Measurements from ENCODE around the gene EYA2.
A peak's percentile ranks its signal among the peaks of the same experiment; 100 is the strongest.
"Not testable (repeated sequence)": the region's sequence is repeated elsewhere in the genome, so short reads cannot be mapped to it uniquely, and the experiment has no call there.

Gene EYA2

DNA sequence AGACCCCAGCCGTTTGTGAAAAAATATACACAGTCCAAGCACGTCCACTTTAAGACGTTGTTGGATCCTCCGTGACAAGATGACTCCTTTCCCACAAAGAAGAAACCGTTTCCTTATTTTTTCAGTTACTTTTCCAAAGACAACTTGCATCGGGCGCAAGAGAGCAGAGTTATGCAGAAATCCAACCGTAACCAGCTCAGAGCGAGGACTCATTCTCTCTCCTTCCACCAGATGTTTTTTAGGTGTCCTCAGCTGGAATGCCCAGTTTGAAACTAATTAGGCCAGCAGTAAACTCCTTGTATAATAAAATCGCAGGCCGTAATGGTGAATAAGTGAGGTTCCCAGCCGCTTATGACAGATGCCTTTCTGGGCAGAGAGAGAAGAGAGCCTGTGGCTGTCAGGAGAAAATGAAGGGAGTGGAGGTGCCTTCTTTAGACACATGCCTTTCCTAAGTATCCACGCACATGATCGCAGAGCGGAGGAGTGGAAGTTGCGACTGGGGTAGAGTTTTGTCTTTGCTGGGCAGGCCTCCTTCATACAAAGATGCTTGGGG is 2.8 kb downstream of the EYA2 start:
- DNase-seq: peak; percentile 49

DNA sequence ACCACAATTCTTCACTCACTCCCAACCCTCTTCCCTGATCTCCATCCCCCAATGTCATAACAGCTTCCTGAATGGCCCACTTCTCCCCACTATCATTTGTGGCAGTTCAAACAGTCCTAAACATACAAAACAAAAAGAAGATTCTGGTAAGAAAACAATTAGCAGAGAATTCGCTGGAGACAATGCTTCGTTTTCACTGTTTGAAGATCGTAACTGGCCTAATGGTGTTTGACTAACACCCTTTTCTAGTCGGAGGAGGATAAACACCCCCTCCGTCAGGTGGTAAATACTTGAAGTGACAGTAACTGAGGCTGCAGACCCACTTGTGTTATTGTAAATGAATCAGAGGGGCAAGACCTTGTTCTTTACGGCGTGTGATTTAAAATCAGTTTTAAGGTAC is 3.8 kb downstream of the EYA2 start:
- no peak for DNase-seq

GRCh38 chr20:46899621-46900020 is 5.0 kb downstream of the EYA2 start:
- no peak for DNase-seq

GRCh38 chr20:46900086-46900485 is 5.4 kb downstream of the EYA2 start:
- DNase-seq: no peak

DNA sequence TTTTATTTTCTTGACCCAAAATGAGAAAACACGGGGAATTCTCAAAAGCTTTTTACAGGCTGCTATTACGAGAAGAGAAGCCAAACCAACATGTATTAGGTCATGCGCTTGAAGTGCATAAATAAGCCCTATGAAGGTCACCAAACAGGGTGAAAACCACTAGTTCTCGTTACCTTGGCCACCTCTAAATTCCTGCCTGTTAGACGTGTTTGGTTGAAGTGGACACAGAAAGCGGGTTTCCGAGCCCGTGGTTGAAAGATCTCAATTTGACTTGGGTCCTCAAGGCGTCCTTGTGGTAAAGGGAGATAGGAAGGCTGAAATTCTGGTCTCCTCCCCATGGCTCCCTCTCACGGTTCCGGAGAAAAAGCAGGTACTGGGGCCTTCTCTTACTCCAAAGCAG is 6.2 kb downstream of the EYA2 start:
- DNase-seq: no peak

- no peak for DNase-seq
Observed at GRCh38 chr20:46901638-46902037, 7.0 kb downstream of the EYA2 start.

DNA sequence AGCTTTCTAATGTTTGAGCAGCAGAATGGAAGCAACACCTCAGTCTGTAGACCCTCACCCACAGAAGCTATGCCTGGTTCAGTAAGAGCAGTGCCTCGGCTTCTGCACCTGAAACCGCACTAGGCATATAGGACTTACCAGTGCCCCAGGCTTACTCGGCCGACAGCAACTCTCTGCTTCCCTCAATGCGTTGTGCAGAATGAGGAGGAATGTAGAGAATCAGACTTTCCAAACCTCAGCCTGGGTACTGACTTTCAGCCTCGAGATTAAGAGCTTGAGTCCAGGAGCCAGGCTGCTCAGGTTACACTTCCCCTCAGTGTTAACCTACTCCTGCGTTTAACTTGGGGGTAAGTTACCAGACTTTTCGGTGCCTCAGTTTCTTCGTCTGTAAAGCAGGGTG is 8.6 kb downstream of the EYA2 start:
- DNase-seq: no peak

GRCh38 chr20:46903937-46904336 is 9.3 kb downstream of the EYA2 start:
- no peak for DNase-seq

GRCh38 chr20:46905364-46906125 is 10.9 kb downstream of the EYA2 start:
- no peak for DNase-seq

- no peak for DNase-seq
Observed at GRCh38 chr20:46913329-46914044, 18.8 kb downstream of the EYA2 start.

- DNase-seq: no peak
Observed at GRCh38 chr20:46914789-46915379, 20.2 kb downstream of the EYA2 start.

GRCh38 chr20:46915575-46916257 is 21.1 kb downstream of the EYA2 start:
- no peak for DNase-seq

DNA sequence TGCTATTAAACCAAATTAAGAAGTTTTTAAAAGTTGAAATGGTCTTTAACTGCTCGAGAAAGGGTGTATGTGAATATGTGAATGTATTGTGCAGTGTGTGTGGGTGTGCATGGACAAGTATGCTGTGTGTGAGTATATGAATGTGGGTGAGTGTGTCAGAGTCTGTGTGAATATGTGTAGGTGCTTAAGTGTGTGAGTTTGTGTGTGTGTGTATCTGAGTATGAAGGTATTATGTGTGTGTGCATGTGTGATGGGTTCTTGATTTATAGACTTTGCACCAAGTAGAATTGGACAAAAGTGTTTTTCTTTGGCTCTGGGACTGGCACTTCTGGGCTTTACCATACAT is 21.6 kb downstream of the EYA2 start:
- no peak for DNase-seq

GRCh38 chr20:46917155-46917554 is 22.5 kb downstream of the EYA2 start:
- DNase-seq: no peak

DNA sequence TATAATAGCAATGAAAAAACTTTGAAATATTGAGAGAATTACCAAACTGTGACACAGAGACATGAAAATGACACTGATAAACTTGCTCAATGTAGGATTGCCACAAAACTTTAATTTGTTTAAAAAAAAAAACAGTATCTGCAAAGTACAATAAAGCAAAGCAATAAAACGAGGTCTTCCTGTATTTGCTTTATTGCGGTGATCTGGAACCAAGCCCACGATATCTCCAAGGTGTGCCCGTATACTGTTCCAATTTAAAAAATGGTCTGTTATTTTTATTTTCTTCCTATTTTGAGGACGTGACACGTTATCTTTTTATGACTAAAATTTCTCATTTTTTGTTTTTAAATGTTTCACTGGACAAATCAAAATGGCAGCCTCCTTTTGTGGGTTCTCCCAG is 25.5 kb downstream of the EYA2 start:
- DNase-seq: no peak

DNA sequence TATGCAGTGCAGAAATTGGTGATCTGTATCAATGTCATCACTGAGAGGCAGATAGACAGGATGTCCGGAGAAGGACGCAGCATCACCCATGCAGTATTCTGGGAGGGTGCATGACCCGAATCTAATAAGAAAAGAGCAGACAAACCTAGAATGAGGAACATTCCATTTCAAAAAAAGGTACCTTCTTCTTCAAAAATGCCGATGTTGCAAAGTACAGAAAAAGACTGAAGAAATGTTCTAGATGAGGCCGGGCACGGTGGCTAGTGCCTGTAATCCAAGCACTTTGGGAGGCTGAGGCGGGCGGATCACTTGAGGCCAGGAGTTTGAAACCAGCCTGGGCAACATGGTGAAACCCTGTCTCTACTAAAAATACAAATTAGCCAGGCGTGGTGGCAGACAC is 28.2 kb downstream of the EYA2 start:
- not testable (repeated sequence) for DNase-seq

DNA sequence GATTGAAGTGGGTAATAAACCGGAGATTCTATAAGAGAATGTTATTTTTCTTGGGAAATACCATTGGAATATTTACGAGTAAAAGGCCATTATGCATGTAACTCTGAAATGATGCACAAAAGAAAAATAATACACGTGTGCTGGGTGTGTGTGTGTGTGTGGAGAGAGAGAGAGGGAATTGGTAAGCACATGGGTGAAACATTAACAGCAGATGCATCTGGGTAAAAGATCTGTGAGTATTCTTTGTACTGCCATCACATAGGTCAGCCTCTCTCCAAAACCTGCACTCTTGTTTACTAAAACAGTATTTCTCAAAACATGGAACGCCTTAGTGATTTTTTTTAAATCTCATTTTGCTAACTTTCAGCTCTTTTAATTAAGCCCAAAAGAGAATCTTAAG is 28.9 kb downstream of the EYA2 start:
- no peak for DNase-seq

DNA sequence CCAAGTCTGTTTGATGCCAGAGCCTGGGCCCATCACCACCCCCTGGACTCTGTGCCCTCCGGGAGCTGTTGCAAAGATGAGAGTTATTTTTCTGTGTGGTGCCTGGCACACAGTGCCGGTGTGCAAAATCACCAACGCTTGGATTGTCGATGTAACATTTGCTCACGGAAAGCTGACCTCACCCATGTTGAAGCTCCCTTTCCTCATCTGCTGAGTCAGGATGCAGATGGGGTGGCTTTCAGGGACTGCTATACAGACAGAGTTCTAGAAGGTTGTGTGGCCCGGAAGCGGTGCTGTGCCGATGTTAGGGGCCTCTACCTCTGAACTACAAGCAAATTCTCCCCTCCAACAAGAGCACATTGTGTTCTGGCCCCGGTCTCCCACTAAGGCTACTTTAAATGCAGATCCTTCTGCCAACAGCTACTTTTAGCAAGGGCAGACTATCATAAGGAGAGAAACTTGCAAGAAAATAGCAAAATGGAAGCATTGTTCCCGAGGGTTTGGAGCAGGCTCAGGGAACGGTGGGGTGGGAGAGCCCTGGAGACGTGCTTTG is 34.0 kb downstream of the EYA2 start:
- DNase-seq: no peak

DNA sequence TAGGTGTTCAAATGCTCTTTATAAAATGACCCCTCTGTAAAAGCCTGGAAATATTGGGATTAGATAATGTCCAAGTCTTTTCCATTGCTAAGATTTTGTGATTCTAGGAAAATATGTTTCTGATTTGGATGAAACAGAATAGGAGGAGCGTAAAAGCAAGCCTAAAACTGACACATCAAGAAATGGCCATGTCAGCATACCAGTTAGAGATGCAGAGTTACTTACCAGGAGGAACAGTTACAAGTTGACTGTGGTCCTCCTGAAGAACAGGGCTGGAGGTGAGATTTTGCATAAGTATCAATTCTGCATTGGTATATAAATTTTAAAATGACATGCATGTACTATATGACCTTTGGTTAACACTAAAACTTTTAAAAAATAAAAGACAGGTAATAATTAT is 35.3 kb downstream of the EYA2 start:
- no peak for DNase-seq

GRCh38 chr20:46930640-46931339 is 36.1 kb downstream of the EYA2 start:
- no peak for DNase-seq

DNA sequence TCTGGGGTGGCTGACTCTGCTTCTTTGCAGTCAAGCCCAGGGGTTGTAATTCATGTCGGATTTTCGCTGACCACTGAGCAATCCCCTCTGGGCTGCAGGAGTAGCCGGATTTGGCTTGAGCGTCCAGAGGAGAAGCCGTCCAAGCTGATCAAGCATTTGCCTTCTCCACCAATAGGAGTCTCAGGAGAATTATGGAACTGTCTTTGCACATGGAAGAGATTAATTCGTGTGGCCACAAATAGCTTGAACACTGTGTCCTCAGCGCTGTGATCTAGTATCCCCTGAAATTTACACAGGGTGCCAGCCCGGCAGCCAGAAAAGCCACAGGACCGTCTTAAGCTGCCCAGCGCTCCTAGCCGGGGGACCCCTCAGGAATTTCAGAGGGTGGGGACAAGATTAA is 37.1 kb downstream of the EYA2 start:
- peak; percentile 38 for DNase-seq

- not testable (repeated sequence) for DNase-seq
Observed at GRCh38 chr20:46932439-46932838, 37.8 kb downstream of the EYA2 start.
